Upper lobe of left lung (tissue), 6 donors: ENCODE measurements around the gene F13A1. TPM values are rescaled to one million over a fixed set of nuclear protein-coding genes. Genes with fewer than 3 reads are reported as not detected.

Experiments used
- ATAC-seq, 2 donors: fragments of 200-7000 bp; cut with Tn5 transposase; one replicate each; pipeline ENCODE4 v1.9.1; 2022; ENCODE audit warnings: mild to moderate bottlenecking in 2 of 2, moderate library complexity in 2 of 2; ENCODE audit not compliant: low FRiP score in 2 of 2
- DNase-seq, 2 donors: peaks; one replicate each; pipeline ENCODE4 v3.0.0-alpha.2; 2019 to 2020
- H3K27ac ChIP-seq, 4 donors: fragments of 200-600 bp; sonication (generic); one replicate each; pipeline ENCODE4 v1.5.1; 2016 to 2019
- H3K27me3 ChIP-seq, 4 donors: fragments of 200-600 bp; sonication (generic); one replicate each; pipeline ENCODE4 v1.5.1; 2017 to 2019
- H3K36me3 ChIP-seq, 4 donors: fragments of 200-600 bp; sonication (generic); one replicate each; pipeline ENCODE4 v1.5.1; 2016 to 2019
- H3K4me1 ChIP-seq, 4 donors: fragments of 200-600 bp; sonication (generic); one replicate each; pipeline ENCODE4 v1.5.1; 2018 to 2019
- H3K4me3 ChIP-seq, 4 donors: fragments of 200-600 bp; sonication (generic); one replicate each; pipeline ENCODE4 v1.5.1; 2017 to 2019; ENCODE audit warnings: mild to moderate bottlenecking in 2 of 4, moderate library complexity in 1 of 4
- H3K9me3 ChIP-seq, 4 donors: fragments of 200-600 bp; sonication (generic); one replicate each; pipeline ENCODE4 v1.5.1; 2018 to 2019
- EP300 ChIP-seq, 4 donors: sonication (generic); formaldehyde crosslinking; IDR thresholded peaks; one replicate each; pipeline ENCODE4 v1.5.1; 2017; ENCODE audit warnings: antibody characterized with exemption in 4 of 4, control low read depth in 2 of 4
- POLR2A ChIP-seq, 4 donors: fragments of 450-650 bp; IDR thresholded peaks; one replicate each; pipeline ENCODE4 v1.5.1; 2016 to 2017; ENCODE audit warnings: antibody characterized with exemption in 4 of 4, mild to moderate bottlenecking in 2 of 4
- POLR2AphosphoS5 ChIP-seq, 2 donors: sonication (generic); formaldehyde crosslinking; IDR thresholded peaks; one replicate each; pipeline ENCODE4 v1.5.1; 2017; ENCODE audit warnings: antibody characterized with exemption in 2 of 2
- WGBS, 2 donors: methylation state at CpG; one replicate each; pipeline ENCODE4 v1.1.5; 2017 to 2018; 5-methylcytosine and 5-hydroxymethylcytosine counted together
- total RNA-seq, 6 donors: library from RNA; depleted of rRNA in 4 of 6; stranded (reverse); fragments of >200 nt in 4 of 6; gene quantifications; one replicate each; pipeline versions ENCODE4 v1.1.0 to v1.2.1, GENCODE V29; 2016 to 2021
- TF ChIP-seq, protein P1 (sequence below), 6 experiments: fragments of 450-650 bp in 4 of 6; fragments of 200-600 bp in 2 of 6; sonication (generic) in 2 of 6; IDR thresholded peaks; one replicate each; pipeline ENCODE4 v1.5.1; 2016 to 2019; ENCODE audit warnings: antibody characterized with exemption in 6 of 6
- donor health status: DM: no; HTN: no; CAD: no; lungs with moderate emphysema.
- donor health status: DM: no; HTN: yes; CAD: no; lungs with severe emphysema.

Gene F13A1
- total RNA-seq, 6 donors from 2014 or later, result 7.3 to 146 (median 39.2) TPM

GRCh38 chr6:6193221-6193745 lies 127.2 kb downstream of the F13A1 start:
- ATAC-seq (no peak), DNase-seq (no peak)
- Histone ChIP-seq H3K36me3 (no peaks in the 10 kb centered on the region), H3K4me1 (no peaks in the 10 kb centered on the region), H3K27ac (no peak overlapping the region), H3K27me3 (no peaks in the 10 kb centered on the region), H3K9me3 (no peaks in the 10 kb centered on the region), H3K4me3 (no peak overlapping the region)
- no peak for TF ChIP-seq EP300 (IDR thresholded peaks at IDR 0.05)
- TF ChIP-seq POLR2AphosphoS5 (IDR thresholded peaks at IDR 0.05), result no peak
- no peak for TF ChIP-seq POLR2A (IDR thresholded peaks at IDR 0.05)
- TF ChIP-seq, protein P1, sequence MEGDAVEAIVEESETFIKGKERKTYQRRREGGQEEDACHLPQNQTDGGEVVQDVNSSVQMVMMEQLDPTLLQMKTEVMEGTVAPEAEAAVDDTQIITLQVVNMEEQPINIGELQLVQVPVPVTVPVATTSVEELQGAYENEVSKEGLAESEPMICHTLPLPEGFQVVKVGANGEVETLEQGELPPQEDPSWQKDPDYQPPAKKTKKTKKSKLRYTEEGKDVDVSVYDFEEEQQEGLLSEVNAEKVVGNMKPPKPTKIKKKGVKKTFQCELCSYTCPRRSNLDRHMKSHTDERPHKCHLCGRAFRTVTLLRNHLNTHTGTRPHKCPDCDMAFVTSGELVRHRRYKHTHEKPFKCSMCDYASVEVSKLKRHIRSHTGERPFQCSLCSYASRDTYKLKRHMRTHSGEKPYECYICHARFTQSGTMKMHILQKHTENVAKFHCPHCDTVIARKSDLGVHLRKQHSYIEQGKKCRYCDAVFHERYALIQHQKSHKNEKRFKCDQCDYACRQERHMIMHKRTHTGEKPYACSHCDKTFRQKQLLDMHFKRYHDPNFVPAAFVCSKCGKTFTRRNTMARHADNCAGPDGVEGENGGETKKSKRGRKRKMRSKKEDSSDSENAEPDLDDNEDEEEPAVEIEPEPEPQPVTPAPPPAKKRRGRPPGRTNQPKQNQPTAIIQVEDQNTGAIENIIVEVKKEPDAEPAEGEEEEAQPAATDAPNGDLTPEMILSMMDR (IDR thresholded peaks at IDR 0.05), result no peak
- 77 to 85% methylated on average over 7 of the region's 7 CpGs for WGBS, 2 donors

- Histone ChIP-seq H3K9me3 (no peaks in the 10 kb centered on the region), H3K27ac (no peak overlapping the region), H3K27me3 (no peaks in the 10 kb centered on the region), H3K4me3 (no peak overlapping the region), H3K4me1 (no peaks in the 10 kb centered on the region), H3K36me3 (no peaks in the 10 kb centered on the region)
- WGBS, 2 donors, result 77 to 93% methylated on average over 1 of the region's 1 CpG
- DNase-seq (no peak), ATAC-seq (no peak)
- TF ChIP-seq, protein P1 (IDR thresholded peaks at IDR 0.05), result no peak
- TF ChIP-seq POLR2A (IDR thresholded peaks at IDR 0.05) (no peak), EP300 (IDR thresholded peaks at IDR 0.05) (no peak), POLR2AphosphoS5 (IDR thresholded peaks at IDR 0.05) (no peak)
These were observed 128.6 kb downstream of the F13A1 start for GRCh38 chr6:6191909-6192308.

DNA sequence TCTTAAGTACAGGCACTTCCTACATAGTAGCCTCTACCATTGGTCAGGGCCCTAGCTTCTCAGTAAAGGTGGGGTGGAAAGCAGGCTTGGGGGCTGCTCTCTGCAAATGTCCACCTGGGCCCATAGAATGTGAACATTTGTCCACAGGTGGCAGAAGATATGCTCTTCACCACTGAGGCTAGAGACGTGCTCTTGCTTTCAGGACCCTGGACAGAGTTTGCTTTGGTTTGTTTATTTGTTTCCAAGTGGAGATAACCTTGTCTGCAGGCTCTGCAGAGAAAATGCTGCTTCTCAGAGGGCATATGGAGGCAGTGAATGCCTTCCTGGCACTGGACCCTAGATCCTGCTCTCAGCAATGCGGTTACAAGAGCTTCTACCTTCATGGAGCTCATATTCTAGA lies 129.0 kb downstream of the F13A1 start:
- no peak for ATAC-seq
- TF ChIP-seq, protein P1 (IDR thresholded peaks at IDR 0.05), result no peak
- TF ChIP-seq POLR2AphosphoS5 (IDR thresholded peaks at IDR 0.05) (no peak), EP300 (IDR thresholded peaks at IDR 0.05) (no peak)
- no peak for DNase-seq

DNA sequence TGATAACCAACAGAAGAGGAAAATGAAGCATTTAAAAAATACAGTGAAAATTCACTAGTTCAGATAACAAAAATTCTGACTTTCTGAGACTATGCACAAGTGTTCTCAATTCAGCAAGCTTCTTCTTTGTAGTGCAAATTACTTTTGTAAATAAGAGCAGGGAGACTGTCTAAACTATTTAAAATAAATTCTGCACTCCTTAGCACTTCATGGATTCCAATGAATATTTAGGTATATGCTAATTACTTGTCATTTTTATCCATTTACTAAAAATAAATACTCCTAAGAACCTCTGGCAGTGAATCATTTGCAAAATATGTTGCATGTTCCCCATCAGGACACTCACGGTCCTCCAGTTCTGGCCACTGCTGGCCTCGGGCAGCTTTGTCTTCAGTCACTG lies 139.8 kb downstream of the F13A1 start:
- no peak overlapping the region for H3K4me3 ChIP-seq
- TF ChIP-seq POLR2AphosphoS5 (IDR thresholded peaks at IDR 0.05), result no peak
- TF ChIP-seq, protein P1 (IDR thresholded peaks at IDR 0.05), result no peak
- no peak for TF ChIP-seq POLR2A (IDR thresholded peaks at IDR 0.05)
- no peak for TF ChIP-seq EP300 (IDR thresholded peaks at IDR 0.05)
- H3K27me3 ChIP-seq, result no peaks in the 10 kb centered on the region
- DNase-seq (no peak), ATAC-seq (no peak)
- no peaks in the 10 kb centered on the region for H3K36me3 ChIP-seq
- no peak overlapping the region for H3K27ac ChIP-seq
- no peaks in the 10 kb centered on the region for H3K4me1 ChIP-seq
- 47 to 73% methylated on average over 2 of the region's 2 CpGs for WGBS, 2 donors
- no peaks in the 10 kb centered on the region for H3K9me3 ChIP-seq

More for the DNA sequence above, 129.0 kb downstream of the F13A1 start:
- H3K36me3 ChIP-seq, result no peaks in the 10 kb centered on the region
- H3K4me1 ChIP-seq, result no peaks in the 10 kb centered on the region
- whole genome bisulfite sequencing, 2 donors, result 51 to 61% methylated on average over 2 of the region's 2 CpGs
- H3K27me3 ChIP-seq, result no peaks in the 10 kb centered on the region
- H3K4me3 ChIP-seq, result no peak overlapping the region
- H3K27ac ChIP-seq, result no peak overlapping the region
- no peaks in the 10 kb centered on the region for H3K9me3 ChIP-seq

GRCh38 chr6:6179858-6180623 lies 140.4 kb downstream of the F13A1 start:
- Histone ChIP-seq H3K4me3 (no peak overlapping the region), H3K36me3 (no peaks in the 10 kb centered on the region), H3K9me3 (no peaks in the 10 kb centered on the region), H3K4me1 (no peaks in the 10 kb centered on the region), H3K27me3 (no peaks in the 10 kb centered on the region), H3K27ac (no peak overlapping the region)
- no peak for TF ChIP-seq POLR2A (IDR thresholded peaks at IDR 0.05)
- TF ChIP-seq POLR2AphosphoS5 (IDR thresholded peaks at IDR 0.05), result no peak
- TF ChIP-seq EP300 (IDR thresholded peaks at IDR 0.05), result no peak
- TF ChIP-seq, protein P1 (IDR thresholded peaks at IDR 0.05), result no peak
- DNase-seq (no peak), ATAC-seq (no peak)
- 65 to 83% methylated on average over 11 of the region's 11 CpGs for WGBS, 2 donors
